NB4 (cell line): ENCODE results near the gene NCAM1.

Source experiments
- DNase-seq: peaks from one replicate; pipeline ENCODE4 v3.0.0; 2010; ENCODE audit warnings: low read depth
- H3K4me3 ChIP-seq: one replicate; pipeline ENCODE4 v1.5.1; 2011; ENCODE audit warnings: mild to moderate bottlenecking, low read depth, low read length, moderate library complexity
- MAX ChIP-seq: IDR thresholded peaks from 2 replicates; pipeline ENCODE4 v1.6.1; 2011; ENCODE audit warnings: low read depth, low read length
- MYC ChIP-seq: IDR thresholded peaks from 2 replicates; pipeline ENCODE4 v1.6.1; 2011; ENCODE audit warnings: low read depth, low read length
- POLR2A ChIP-seq: IDR thresholded peaks from 2 replicates; pipeline ENCODE4 v1.6.1; 2011; ENCODE audit warnings: mild to moderate bottlenecking; ENCODE audit not compliant: insufficient read length; ENCODE audit errors: extremely low read depth
- TF ChIP-seq, protein P1 (sequence below): IDR thresholded peaks from one replicate; pipeline ENCODE4 v1.5.1; 2012; ENCODE audit warnings: low read depth, low read length

NCAM1 gene

GRCh38 chr11:113305440-113306336 is 344.5 kb downstream of the NCAM1 start:
- H3K4me3 ChIP-seq: no peak overlapping the region
- TF ChIP-seq POLR2A (no peak), MAX (peak; percentile 62), MYC (peak; percentile 54; the same call in 1 of the 2 replicates)
- TF ChIP-seq, protein P1, sequence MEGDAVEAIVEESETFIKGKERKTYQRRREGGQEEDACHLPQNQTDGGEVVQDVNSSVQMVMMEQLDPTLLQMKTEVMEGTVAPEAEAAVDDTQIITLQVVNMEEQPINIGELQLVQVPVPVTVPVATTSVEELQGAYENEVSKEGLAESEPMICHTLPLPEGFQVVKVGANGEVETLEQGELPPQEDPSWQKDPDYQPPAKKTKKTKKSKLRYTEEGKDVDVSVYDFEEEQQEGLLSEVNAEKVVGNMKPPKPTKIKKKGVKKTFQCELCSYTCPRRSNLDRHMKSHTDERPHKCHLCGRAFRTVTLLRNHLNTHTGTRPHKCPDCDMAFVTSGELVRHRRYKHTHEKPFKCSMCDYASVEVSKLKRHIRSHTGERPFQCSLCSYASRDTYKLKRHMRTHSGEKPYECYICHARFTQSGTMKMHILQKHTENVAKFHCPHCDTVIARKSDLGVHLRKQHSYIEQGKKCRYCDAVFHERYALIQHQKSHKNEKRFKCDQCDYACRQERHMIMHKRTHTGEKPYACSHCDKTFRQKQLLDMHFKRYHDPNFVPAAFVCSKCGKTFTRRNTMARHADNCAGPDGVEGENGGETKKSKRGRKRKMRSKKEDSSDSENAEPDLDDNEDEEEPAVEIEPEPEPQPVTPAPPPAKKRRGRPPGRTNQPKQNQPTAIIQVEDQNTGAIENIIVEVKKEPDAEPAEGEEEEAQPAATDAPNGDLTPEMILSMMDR: peak; percentile 94
- DNase-seq: peak; percentile 64

DNA sequence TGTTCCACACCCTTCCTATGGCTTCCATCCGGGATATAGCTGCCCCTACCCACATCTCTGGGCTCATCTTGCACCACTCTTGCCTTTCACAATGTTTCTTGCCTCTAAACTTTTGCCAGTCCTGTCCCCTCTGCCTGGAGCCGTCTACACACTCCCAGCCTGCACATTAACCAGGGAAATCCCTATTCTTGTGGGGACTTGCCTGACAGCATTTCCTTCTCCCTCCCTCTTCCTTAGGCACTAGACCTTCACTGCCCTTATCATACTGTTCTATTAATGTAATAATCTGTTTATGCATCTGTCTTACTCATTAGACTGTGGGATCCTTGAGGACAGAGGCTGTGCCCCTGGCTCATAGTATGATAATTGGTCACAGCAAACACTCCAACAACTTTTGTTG is 347.4 kb downstream of the NCAM1 start:
- DNase-seq: no peak
- no peak for TF ChIP-seq MAX
- TF ChIP-seq, protein P1: no peak
- no peak for TF ChIP-seq MYC
- H3K4me3 ChIP-seq: no peak overlapping the region

GRCh38 chr11:113311536-113311935 is 350.3 kb downstream of the NCAM1 start:
- H3K4me3 ChIP-seq: no peak overlapping the region
- DNase-seq: no peak
- no peak for TF ChIP-seq POLR2A
- TF ChIP-seq MAX: no peak
- no peak for TF ChIP-seq MYC
- TF ChIP-seq, protein P1: no peak

- no peak for DNase-seq
- no peak overlapping the region for H3K4me3 ChIP-seq
- no peak for TF ChIP-seq MYC
- TF ChIP-seq MAX: no peak
- TF ChIP-seq POLR2A: no peak
- TF ChIP-seq, protein P1: no peak
Observed at GRCh38 chr11:113313601-113314000, 352.4 kb downstream of the NCAM1 start.

- TF ChIP-seq MAX (no peak), POLR2A (no peak), MYC (no peak)
- TF ChIP-seq, protein P1: no peak
- no peak for DNase-seq
- H3K4me3 ChIP-seq: peak overlapping the region; percentile 42
Observed at GRCh38 chr11:113314065-113314388, 352.8 kb downstream of the NCAM1 start.
